GM18909 (cell line): ENCODE data around the gene MATN4.
A peak's percentile ranks its signal among the peaks of the same experiment; 100 is the strongest.

Experiments used
- ATAC-seq: cut with Tn5 transposase; IDR thresholded peaks from one replicate; pipeline ENCODE4 v1.9.1; 2021; ENCODE audit warnings: mild to moderate bottlenecking; ENCODE audit not compliant: unreplicated experiment, poor library complexity

MATN4 gene

DNA sequence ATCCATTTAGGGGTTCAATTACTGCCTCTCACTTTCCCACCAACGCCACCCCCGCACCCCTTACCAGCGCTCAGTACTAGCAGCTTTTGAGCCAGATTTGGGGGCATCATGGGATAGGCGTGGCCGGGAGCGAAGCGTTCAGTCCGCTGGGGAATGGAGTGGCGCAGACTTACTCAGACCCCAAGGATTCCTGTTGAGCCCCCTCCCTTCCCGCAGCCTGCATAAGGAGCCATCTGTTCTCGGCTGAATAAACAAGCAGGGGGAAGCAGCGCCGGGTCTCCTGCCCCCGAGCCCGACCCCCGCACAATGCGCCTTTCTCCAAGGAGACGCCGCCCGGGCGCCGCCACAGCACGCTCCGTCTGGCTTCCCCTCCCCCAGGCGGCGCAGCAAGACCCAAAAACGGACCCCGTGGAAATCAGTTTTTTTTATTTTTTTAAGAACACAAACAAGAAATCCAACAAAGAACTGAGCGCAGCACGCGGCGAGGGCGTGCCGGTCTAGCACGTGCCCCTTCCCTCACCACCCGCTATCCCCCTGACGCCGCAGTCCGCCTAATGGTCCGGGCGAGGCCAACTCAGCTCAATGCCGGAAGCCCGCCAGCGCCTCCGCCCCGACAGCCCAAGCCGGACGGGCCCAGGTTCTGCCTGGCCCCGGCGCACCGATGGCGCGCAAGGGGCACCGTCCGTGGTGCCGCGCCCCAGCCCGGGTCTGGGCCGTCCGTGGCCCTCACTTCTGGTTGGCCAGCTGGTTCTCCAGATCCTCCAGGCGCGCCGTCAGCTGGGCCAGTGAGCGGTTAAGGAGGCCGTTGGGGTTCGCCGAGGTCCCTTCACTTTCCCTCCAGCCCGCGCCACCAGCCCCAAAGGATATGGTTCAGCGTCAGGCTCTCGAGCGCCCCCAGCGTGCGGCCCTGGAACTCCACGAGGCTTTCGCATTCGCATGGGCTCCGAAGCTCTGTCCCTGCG, 14.8 kb downstream of the MATN4 start:
- ATAC-seq = peak; percentile 51

GRCh38 chr20:45292343-45292742, 15.8 kb downstream of the MATN4 start:
- no peak for ATAC-seq

GRCh38 chr20:45291526-45291925, 16.6 kb downstream of the MATN4 start:
- no peak for ATAC-seq

GRCh38 chr20:45290677-45291355, 17.3 kb downstream of the MATN4 start:
- ATAC-seq = no peak

- ATAC-seq = no peak
These were observed 18.0 kb downstream of the MATN4 start for GRCh38 chr20:45289942-45290676.

GRCh38 chr20:45288860-45289259, 19.2 kb downstream of the MATN4 start:
- no peak for ATAC-seq

DNA sequence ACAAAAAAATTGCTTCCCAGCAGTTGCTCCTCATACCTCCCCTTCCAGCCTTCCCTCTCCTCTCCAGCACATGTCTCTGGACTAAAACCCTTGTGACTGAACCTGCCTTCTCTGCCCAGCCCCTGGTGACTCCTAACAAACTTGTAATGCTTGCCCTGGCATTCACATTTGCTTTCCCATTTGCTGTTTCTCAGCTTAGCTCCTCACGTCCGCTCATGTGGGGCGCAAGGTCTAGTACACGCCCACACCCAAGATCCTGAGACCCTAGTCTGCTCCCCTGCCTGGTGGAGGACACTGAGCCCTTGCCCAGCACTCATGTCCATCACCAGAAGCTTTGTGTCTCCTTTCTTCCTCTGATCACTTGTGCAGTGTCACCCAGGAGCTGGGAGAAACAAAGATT, 19.7 kb downstream of the MATN4 start:
- no peak for ATAC-seq

DNA sequence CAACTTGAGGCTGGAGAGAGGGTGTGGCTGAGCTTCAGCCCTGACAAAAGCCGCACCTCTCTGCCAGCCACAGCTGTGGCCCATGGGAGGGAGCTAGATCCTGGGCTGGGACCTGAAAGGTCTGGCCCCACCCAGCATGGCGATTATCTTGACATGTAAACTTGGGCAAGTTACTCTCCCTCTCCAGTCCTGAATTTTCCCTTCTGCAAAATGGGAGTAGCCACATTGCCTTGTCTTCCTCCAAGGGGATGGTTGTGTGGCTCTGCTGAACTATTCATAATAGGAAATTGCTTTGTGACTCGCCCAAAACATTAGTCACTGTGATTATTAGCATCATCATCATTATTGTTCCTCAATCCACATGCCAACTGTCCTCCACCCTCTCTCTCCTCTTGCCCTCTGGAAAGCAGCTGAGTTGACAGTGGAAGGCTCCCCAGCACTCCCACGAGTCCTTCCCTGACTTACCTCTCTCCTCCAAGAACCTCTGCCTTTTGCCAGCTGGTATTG, 24.5 kb downstream of the MATN4 start:
- no peak for ATAC-seq

DNA sequence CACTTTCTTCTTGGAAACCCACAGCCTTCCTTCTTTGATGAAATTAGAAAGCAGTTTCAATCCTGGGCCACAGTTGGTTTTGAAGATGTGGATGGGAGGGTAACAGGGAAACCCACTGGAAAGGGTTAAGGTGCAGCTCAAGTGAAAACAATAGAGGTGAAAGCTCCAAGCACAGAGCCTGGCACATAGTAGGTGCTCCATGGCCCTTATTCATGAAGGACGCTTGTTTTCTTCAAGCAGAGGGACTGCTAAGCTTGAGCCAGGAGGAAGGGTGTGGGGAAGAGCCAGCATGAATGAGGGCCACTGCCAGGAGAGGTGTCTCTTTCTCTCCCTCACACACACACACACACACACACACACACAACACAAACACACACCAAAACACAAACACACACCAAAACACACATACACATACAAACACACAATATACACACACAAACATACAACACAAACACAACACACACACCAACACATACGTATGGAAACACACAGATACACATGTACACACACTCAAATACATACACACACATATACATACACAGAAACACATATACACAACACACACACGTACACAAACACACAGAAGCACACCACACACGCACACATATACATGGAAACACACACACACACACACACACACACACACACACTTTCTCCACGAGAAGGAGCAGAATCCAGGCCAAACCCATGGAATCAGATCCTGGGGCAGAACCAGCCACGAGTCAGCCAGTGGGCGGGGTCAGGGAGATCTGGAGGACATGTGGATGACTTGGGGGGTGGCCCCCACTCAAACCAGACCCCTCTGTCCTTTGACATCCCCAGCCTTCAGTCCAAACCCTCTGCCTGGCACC, 25.2 kb downstream of the MATN4 start:
- no peak for ATAC-seq

DNA sequence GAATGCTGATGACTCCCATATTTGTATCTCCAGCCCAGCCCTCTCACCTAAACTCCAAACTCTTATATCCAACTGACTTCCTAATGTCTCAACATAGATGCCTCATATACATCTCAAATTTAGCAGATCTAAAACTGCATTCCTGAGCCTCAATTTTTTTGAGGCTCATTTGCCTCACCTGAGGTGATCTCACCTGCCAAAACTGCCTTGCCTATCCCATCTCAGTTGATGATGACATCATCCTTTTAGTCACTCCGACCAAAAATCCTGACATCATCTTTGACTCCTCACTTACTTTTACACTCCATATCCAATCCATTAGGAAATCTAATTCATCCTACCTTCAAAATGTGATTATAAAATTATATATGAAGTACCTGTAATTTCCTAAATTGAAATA, 28.1 kb downstream of the MATN4 start:
- no peak for ATAC-seq

DNA sequence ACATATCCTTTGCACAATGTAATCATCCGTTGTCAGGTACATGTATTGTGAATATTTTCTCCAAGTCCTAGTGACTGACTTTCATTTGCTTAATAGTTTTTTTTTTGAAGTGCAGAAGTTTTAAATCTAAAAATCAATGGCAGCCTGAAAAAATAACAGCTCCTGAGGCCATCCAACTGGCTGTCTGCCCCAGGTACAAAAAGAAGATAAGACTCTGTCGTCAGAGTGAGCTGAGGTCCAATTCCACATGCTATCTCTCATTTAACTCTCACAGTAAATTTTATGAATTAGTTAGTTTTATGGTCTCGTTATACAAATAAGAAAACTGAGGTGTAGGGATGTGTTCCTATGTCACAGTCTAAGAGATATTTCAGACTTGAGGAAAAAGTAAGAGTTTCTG, 32.8 kb downstream of the MATN4 start:
- no peak for ATAC-seq

- ATAC-seq = no peak
These were observed 38.3 kb downstream of the MATN4 start for GRCh38 chr20:45269754-45270270.

GRCh38 chr20:45269056-45269455, 39.0 kb downstream of the MATN4 start:
- ATAC-seq = no peak

- no peak for ATAC-seq
These were observed 39.6 kb downstream of the MATN4 start for GRCh38 chr20:45268531-45268930.

DNA sequence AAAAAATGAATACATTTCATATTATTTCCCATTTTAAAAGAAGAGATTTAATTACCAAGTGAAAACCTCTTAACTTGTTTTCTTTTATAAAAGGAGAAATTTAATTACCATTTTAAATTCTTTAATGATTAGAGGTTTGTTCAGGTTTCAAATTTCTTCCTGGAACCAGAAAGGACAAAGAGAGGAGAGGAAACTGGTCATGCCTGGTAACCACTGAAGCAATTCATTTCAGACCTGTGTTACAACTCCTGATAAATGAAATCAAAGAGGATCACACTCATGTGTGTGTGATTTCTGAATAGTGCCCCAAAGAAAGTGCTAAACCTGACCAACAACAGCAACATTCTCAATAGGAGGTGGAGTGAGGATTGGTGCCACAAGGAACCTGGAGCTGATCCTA, 41.1 kb downstream of the MATN4 start:
- no peak for ATAC-seq

GRCh38 chr20:45263556-45264266, 44.4 kb downstream of the MATN4 start:
- no peak for ATAC-seq

GRCh38 chr20:45258664-45259063, 49.4 kb downstream of the MATN4 start:
- no peak for ATAC-seq

- no peak for ATAC-seq
These were observed 49.8 kb downstream of the MATN4 start for GRCh38 chr20:45258259-45258658.

DNA sequence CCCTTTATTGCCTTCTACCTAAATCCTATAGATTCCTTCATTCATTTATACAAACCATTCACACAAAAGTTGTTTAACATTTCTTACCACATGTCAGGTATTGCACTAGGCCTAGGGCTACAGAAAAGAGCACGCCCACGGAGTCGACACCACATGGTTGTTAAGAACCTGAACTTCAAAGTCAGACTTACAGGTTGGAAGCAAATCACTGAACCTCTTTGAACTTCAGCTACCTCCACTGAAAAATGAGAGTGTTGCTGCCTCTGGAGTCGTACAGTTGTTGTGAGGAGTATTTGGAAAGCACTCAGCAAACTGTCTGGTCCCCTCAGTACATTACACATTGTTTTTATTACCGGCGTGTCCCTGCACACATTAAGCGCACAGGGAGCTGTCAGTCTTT, 50.4 kb downstream of the MATN4 start:
- no peak for ATAC-seq
